Upper lobe of right lung (tissue), 1 donor: Measurements from ENCODE around the gene OR52E4. TPM values are rescaled to one million over a fixed set of nuclear protein-coding genes. Genes with fewer than 3 reads are reported as not detected.

Experiments used
- ATAC-seq: fragments of 200-7000 bp; cut with Tn5 transposase; one replicate; pipeline ENCODE4 v1.9.1; 2020; ENCODE audit warnings: mild to moderate bottlenecking, moderate library complexity
- DNase-seq: peaks from one replicate; pipeline ENCODE4 v3.0.0-alpha.2; 2020
- H3K27ac ChIP-seq: fragments of 200-600 bp; one replicate; pipeline ENCODE4 v1.8.0; 2022
- H3K27me3 ChIP-seq: fragments of 200-600 bp; one replicate; pipeline ENCODE4 v1.8.0; 2022; ENCODE audit warnings: mild to moderate bottlenecking
- H3K36me3 ChIP-seq: fragments of 200-600 bp; one replicate; pipeline ENCODE4 v1.8.0; 2022
- H3K4me1 ChIP-seq: fragments of 200-600 bp; one replicate; pipeline ENCODE4 v1.8.0; 2022
- H3K4me3 ChIP-seq: fragments of 200-600 bp; one replicate; pipeline ENCODE4 v1.8.0; 2022; ENCODE audit warnings: mild to moderate bottlenecking
- H3K9me3 ChIP-seq: fragments of 200-600 bp; one replicate; pipeline ENCODE4 v1.8.0; 2022
- CTCF ChIP-seq: fragments of 200-600 bp; IDR thresholded peaks from one replicate; pipeline ENCODE4 v1.8.0; 2022; ENCODE audit warnings: antibody characterized with exemption
- intact Hi-C: fragments of 100-400 bp; cut with DNase I; formaldehyde crosslinking; loops from one replicate; pipeline ENCODE4 v1.11.0; 2022
- long read RNA-seq: library from polyadenylated mRNA; unstranded; transcript quantifications from one replicate; pipeline ENCODE4 v2.0.0, GENCODE V29; 2021
- total RNA-seq: library from RNA; stranded (reverse); fragmentation: NEBNext Ultra II Directional; extraction: Animal tissue kit (Norgen Biotek cat#: 25700); gene quantifications from one replicate; pipeline ENCODE4 v1.2.1, GENCODE V29; 2021
- donor health status: DM: no; HTN: yes; CAD: no; lungs with severe emphysema.

The OR52E4 gene
- total RNA-seq, result not detected
- long read RNA-seq, result 0 reads

- ATAC-seq (no peak), DNase-seq (no peak)
- Histone ChIP-seq H3K27ac (no peak within 1 kb of the TSS), H3K9me3 (no peaks in the 10 kb centered on the region), H3K4me1 (no peaks in the 10 kb centered on the region), H3K27me3 (no peaks in the 10 kb centered on the region), H3K4me3 (no peak within 1 kb of the TSS), H3K36me3 (no peaks in the 10 kb centered on the region)
- TF ChIP-seq CTCF, result no peak
- intact Hi-C loops, result no loop called here
Observed at GRCh38 chr11:5880329-5880728, at the start of gene OR52E4. OR52E4 (plus strand) TSS chr11:5880629; CDS start chr11:5884293, 3,664 bp downstream.

DNA sequence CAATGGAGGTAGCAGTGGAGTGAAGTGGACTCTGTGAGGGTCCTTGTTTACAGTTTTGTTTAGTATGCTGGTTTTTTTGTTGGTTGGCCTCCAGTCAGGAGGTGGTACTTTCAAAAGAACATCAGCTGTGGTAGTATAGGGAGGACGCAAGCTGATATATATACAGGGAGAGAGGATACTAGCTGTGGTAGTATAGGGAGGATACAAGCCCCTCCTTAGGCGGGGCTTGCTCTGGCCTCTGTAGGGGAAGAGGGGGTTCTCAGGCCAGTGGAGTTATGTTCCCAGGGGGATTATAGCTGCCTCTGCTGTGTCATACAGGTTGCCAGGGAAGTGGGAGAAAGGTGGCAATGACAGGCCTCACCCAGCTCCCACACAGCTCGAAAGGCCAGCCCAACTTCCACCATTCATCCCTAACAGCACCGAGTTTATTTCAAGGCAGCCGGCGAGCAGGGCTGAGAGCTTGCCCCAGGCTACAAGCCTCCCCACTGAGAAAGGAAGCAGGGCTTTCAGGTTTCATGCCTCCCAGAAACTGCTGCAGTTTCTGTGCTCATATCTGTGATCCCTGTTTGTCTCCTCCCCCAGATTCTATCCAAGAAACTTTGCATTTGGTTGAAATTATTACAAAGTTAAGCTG lies 49.1 kb upstream of the OR52E4 start:
- Histone ChIP-seq H3K36me3 (no peaks in the 10 kb centered on the region), H3K4me1 (no peaks in the 10 kb centered on the region), H3K9me3 (no peaks in the 10 kb centered on the region), H3K27me3 (no peaks in the 10 kb centered on the region), H3K27ac (no peak overlapping the region), H3K4me3 (no peak overlapping the region)
- intact Hi-C loops, result no loop called here
- no peak for TF ChIP-seq CTCF
- ATAC-seq, result no peak
- DNase-seq, result no peak

DNA sequence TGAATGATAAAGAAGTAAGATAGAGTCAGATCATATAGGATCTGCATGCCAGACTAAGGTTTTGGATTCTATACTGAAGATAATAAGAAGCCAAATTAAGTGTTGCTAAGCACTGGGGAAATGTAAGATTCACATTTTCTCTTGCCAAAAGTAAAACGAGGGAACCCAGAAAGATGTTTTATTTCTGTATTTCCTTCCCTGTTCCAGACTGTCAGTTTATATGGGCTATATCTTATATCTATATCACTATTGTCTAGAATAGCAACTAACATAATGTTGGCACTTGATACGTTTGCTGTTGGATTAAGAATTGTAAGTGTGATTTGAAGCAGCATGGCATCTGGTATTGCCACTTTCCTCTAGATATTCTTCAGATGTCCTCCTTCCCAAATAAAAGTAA lies 47.0 kb upstream of the OR52E4 start:
- ATAC-seq (no peak), DNase-seq (no peak)
- Histone ChIP-seq H3K4me3 (no peak overlapping the region), H3K27ac (no peak overlapping the region), H3K4me1 (no peaks in the 10 kb centered on the region), H3K36me3 (no peaks in the 10 kb centered on the region), H3K27me3 (no peaks in the 10 kb centered on the region), H3K9me3 (no peaks in the 10 kb centered on the region)
- no peak for TF ChIP-seq CTCF
- intact Hi-C loops, result no loop called here

- DNase-seq (no peak), ATAC-seq (no peak)
- no peaks in the 10 kb centered on the region for H3K36me3 ChIP-seq
- H3K4me1 ChIP-seq, result no peaks in the 10 kb centered on the region
- no peak overlapping the region for H3K4me3 ChIP-seq
- no peak overlapping the region for H3K27ac ChIP-seq
- intact Hi-C loops, result no loop called here
- no peak for TF ChIP-seq CTCF
- H3K9me3 ChIP-seq, result no peaks in the 10 kb centered on the region
- no peaks in the 10 kb centered on the region for H3K27me3 ChIP-seq
Observed at GRCh38 chr11:5837695-5838094, 42.7 kb upstream of the OR52E4 start.

GRCh38 chr11:5841797-5842196 lies 38.6 kb upstream of the OR52E4 start, which contains the start of gene OR52E6:
OR52E6 (minus strand) TSS chr11:5841897; CDS start chr11:5841897, 0 bp downstream.
- TF ChIP-seq CTCF, result no peak
- Histone ChIP-seq H3K27ac (no peak within 1 kb of the TSS), H3K36me3 (no peaks in the 10 kb centered on the region), H3K4me1 (no peaks in the 10 kb centered on the region), H3K27me3 (no peaks in the 10 kb centered on the region), H3K9me3 (no peaks in the 10 kb centered on the region), H3K4me3 (no peak within 1 kb of the TSS)
- intact Hi-C loops, result no loop called here
- DNase-seq (no peak), ATAC-seq (no peak)

- no peak for ATAC-seq
- intact Hi-C loops, result no loop called here
- H3K27me3 ChIP-seq, result no peaks in the 10 kb centered on the region
Observed at GRCh38 chr11:5846701-5847100, 33.7 kb upstream of the OR52E4 start.

More at GRCh38 chr11:5846701-5847100, 33.7 kb upstream of the OR52E4 start:
- Histone ChIP-seq H3K36me3 (no peaks in the 10 kb centered on the region), H3K4me1 (no peaks in the 10 kb centered on the region), H3K4me3 (no peak overlapping the region), H3K9me3 (no peaks in the 10 kb centered on the region), H3K27ac (no peak overlapping the region)
- DNase-seq, result no peak
- TF ChIP-seq CTCF, result no peak
